Activated CD4-positive, CD25-positive, alpha-beta regulatory T cell treated with anti-CD3 and anti-CD28 coated beads, Interleukin-2, amount 50 U/mL, for 72 hours (primary cell): ENCODE results near the gene ST8SIA5.

Experiments used
- DNase-seq: peaks from one replicate; pipeline ENCODE4 v3.0.0; 2021

ST8SIA5 gene

DNA sequence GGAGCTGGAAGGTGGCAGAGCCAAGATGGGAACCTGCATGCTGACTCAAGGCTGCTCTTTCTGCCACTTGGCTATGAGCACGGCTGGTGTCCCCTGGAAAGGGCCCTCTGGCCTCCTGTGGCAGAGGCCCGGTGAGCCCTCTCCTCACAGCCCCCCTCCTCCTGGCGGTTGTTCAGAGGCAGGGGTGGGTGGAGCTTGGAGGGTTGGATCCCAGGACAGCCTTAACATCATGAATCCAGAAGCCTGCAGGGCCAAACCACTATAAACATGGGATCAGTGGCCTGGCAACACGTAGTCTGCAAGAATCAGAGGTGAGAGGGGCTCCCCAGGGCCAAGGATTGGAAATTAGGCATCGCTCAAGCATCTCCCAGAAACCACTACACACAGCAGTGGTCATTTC is 51.3 kb downstream of the ST8SIA5 start:
- DNase-seq = no peak

DNA sequence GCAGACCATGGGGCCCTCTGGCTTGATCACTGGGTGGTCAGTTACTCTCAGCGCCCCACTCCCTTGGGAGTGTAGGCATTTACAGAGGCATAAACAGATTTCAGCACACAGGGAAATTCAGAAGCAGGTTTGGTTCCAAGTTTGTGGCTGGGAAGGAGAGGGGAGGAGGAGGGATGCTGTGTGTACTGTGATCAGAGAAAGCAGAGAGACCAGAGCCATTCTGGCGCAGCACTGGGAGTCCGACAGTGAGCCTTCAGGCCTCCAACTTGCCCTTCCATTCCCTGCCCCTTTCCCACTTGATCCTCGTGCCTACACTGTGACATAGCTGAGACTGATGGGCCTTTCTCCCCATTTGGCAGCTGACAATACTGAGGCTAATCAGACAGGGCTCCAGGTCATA is 52.0 kb downstream of the ST8SIA5 start:
- no peak for DNase-seq

DNA sequence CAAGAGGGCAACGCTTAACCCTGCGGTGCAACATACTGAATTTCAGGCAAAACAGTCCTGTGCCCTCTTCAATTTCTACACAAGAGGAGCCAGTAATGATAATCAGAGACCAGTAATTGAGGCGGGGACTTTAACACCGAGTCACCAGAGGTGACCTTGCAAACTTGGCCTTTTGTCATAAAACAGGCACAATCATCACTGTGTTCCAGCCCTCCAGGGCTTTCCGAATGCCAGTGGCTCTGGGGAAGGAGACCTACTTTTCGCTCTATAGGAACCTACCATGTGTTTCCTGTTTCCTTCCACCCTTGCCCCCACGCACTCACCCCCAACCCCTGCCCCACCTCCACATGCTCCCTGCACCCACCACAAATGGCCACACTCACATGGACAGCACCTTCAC is 52.7 kb downstream of the ST8SIA5 start:
- DNase-seq = no peak

DNA sequence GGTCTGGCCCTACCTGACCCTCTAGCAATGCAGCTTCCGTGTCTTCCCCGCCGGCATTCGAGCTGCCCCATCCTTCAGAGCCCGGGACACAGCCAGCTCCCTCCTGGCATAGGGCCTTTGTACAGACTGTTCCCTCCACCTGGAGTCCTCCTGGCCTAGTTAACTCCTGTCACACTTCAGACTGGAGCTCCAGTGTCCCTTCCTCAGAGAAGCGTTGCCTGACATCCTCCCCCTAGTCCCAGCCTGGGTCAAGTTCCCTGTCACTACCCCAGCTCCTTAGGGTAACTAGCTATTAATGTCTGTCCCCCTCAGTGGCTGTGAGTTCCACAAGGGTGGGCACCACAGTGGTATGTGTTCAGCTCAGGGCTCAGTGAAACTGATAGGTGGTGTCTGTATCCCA is 54.4 kb downstream of the ST8SIA5 start:
- DNase-seq = no peak

DNA sequence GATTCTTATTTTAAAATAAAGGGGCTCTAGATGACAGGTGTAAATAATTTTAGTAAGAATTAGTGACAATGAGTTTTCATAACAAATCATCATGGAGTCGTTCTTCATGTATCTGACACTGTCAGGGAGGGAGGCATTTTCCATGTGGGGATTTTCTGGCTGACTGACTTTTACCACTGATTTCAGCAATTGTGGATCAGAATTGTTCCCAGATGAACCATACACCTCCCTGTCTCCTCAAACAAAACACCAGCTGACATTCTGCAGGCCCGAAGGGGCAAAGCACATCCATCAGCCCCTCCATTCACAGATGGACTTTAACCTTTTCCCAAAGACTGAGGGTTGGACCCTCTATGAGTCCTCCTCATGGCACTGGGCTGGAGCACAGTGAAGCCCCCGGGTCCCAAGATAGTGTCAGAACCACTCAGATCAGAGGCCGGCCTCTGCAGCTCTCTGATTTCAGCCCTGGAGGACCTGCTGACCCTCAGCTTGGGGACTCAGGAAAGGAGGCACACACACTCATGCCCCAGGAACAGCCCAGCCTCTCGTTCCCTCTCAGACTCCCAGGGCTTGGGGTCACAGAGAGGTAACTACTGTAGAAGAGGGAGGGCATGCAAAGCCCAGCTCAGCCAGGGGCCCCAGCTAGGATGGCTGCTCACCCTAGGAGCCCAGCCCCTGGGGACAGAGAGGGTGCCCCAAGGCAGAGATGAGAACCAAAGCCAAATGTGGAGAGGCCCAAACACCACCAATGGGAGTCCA is 56.6 kb downstream of the ST8SIA5 start:
- no peak for DNase-seq

DNA sequence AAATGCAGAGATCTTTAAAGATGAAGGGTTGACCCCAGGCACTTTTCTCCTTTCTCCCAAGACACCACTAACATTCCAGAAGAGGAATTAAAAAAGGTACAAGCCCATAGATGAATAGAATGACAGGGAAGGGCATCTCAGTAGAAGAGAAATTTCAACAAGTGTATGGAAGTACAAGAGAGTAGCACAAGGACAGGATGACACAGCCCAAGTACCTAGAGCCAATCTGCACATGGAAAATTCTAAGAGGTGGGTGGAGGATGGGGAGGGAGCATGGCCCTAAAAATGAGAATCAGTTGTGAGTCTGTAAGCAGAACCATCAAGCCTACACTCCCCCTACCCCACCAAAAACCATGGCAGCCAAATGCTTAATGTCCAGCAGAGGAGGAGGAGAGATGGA is 60.2 kb downstream of the ST8SIA5 start:
- no peak for DNase-seq

DNA sequence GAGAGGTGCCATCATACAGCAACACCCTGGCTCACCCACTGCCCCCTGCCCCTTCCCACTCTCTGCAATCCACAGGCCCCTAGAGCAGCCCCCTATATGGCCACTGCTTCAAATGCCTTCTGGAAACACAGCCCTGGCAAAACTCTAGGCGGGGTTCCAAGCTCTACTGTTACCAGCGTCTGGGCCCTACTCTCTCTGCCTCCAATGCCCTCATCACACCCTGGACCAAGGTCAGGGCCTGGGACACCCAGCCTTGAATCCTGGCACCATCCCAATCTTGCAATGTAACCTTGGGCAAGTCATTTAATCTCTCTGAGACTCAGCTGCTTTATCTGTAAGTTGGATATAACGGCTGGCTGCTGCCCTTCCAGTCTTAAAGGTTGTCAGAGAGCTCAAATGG is 60.6 kb downstream of the ST8SIA5 start:
- DNase-seq = no peak

DNA sequence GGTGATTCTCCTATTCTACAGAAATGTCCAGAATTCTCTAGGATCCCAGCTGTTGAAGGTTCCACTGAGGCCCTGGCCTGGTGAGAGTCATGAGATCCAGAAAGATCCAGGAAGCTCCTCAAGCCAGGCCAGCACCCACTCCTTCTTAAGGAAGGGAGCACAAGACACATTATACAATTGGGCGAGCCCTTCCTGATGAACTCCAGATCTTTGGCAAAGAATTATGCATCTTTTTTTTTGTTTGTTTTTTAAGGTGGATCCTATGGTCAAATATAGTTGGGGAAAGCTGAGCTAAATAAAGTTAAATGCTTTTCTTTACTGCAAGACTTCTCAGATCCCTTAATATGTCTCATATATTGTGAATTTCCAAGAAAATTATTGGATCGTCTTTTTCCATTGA is 62.9 kb downstream of the ST8SIA5 start:
- no peak for DNase-seq

DNA sequence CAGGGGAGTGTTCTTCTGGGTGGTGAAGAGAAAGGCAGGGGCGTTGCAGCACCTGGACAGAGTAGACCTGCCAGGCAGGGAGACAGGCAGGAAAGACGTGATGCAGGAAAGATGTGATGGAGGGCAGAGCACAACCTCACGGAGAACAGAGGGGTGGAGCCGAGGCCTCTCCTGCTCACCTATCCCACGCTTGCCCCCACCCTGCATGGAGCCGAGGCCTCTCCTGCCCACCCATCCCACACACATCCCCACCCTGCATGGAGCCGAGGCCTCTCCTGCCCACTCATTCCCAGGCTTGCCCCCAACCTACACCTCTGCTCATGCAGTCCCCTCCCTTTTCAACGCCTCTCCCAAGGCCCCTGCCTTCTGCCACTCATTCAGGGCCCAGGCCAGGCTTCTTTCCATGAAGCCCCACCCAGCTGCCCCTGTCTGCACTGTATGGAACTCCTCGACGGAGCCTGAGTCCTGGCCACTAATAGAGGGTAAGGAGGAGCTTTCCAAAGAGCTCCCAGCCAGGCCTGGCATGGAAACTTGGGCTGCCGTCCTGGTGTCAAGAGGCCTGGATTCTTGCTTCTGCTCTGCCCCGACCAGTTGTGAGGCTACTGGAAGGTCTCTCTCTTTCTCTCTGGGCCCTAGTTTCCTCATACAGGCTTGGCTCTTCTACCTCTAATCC is 67.9 kb downstream of the ST8SIA5 start:
- no peak for DNase-seq

DNA sequence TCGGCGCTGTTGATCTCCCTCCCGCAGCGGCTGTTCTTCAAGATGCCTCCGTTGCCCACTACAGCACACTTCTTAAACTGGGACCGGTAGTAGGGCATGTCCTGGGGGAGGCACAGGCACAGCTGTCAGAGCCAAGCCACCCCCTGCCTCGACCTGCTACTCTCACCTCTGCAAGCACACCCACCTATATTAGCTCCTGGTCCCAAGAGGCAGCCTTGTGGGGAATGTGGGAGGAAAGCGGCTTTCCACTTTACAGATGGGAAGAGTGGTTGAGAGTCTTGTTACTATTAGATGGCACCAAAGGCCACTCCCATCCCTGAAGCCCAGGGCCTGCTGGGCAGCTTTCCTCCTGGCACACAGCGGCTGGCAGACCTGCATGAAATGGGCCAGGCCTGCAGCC is 70.7 kb downstream of the ST8SIA5 start:
- no peak for DNase-seq

DNA sequence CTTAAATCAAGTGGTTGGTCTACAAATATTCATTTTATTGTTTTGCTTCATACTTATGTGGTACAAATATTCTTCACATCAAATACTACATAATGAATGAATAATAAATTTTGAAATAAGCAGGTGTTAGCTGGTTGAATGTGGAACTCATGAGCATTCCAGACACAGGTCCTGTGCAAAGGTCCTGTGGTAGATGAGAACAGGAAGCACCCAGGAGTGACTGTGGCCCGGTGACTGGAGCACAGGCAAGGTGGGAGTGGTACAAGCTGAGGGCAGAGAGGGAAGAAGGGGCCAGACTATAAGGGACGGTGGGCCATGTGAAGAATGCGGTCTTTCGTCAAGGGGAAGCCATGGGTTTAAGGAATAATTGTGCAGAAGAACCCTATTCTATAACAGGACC is 73.6 kb downstream of the ST8SIA5 start:
- no peak for DNase-seq

DNA sequence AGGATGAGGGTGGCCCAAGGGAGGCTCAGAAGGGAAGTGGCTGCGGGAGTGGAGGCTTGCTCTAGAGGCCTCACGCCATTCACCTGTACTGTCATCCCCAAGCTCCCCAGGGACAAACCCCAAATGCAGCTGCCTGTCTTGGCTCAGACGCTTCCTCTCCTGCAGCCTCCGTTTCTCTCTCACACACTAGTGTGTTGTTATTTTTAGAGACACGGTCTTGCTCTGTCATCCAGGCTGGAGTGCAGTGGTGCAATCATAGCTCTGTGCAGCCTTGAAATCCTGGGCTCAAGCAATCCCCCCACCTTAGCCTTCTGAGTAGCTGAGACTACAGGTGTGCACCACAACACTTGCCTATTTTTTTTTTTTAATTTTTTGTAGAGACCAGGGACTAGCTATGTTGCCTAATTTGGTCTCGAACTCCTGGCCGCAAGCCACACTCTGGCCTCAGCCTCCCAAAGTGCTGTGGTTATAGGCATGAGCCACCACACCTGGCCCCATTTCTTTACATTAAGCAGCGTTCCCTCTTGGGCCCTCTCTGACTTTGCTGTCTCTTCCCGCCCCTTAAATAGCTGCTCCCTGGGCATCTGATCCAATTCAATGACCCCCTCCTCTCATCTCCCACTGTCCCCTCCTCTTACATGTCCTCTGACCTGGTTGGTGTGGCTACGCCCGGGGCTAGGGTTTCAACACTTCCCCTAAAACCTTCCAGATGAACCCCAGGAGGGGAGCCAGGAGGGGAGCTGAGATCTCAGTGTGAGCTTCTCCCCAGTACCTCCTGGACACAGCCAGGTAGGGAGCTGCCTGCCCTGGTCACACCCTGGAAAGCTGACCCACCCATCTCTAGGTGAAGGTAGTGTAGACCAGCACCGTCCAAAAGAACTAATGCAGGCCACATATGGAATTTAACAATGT is 75.8 kb downstream of the ST8SIA5 start:
- DNase-seq = no peak

DNA sequence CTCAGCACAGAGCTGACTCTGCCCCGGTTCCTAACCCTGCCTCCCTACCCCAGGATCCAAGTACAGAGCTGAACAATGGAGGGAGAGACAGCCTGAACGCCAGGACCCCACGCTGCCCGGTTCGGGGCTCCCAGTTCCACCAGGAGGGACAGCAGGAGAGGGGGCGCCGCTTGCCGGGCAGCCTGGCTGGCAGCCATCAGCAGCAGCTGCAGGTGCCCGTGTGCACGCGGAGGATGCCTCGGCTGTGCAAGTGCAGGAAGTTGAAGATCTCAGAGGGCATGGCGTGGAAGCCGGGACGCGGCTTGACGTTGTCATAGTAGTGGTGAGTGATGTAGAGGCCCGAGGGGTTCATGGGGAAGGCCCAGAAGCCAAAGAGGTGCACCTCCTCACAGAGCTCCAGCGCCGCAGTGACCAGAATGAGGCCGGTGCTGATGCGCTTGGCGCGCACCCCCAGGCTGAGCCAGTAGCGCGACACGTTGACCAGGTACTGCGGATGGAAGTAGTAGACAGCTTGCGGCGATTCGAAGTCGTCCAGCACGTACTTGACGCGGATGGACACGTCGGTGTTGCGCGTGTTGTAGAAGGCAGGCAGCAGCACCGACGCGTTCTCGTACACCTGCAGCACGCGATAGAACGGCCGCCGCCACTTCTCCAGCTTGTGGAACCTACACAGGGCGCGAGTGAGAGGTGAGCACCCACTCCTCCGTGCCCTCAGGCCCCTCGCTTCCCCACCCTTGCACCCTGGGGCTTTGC is 76.8 kb downstream of the ST8SIA5 start:
- DNase-seq = no peak

DNA sequence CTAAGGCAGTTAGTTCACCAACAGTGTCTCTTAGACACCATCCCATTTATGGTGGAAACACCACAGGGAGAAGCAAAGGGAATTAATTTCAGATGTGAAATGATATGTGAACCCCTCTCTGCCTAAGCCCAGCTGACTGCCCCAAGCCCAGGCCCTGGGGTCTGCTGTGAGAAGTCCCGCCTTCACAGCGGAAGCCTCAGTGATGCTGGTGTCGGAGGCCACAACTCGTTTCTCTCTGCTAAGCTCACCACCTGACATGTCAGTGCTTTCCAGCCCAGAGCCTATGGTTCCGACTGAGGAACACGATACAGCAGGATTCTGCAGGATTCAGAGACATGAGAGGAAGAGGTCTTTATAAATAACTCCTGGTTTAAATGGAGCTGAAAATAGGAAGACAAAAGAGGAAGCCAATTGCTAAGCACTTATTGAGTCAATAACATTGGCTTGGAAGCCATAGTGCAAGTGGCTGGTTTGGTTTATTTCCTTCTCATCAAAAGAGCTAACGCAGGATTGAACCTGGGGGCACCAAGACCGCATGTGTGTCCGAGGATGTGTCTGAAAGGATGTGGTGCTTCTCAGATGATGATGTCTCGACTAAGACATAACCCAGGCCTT is 78.0 kb downstream of the ST8SIA5 start:
- no peak for DNase-seq

DNA sequence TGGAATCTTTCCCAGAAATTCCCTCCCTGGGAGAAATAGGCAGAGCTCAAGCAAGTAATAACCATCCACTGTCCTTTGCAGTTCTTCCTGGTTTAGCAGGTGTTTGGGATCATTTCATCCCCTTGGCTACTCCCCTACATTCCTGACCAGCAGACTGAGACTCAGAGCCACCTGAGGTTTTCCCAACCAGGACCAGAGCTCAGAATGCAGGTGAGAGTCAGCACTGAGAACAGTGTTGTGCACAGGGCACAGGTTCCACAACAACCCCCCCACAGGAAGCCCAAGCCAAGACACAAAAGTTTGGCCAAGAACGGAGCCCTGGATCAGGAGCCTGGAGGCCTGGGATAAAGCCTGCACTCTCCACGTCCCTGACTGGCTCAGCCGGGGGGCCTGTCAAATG is 78.8 kb downstream of the ST8SIA5 start:
- DNase-seq = no peak

DNA sequence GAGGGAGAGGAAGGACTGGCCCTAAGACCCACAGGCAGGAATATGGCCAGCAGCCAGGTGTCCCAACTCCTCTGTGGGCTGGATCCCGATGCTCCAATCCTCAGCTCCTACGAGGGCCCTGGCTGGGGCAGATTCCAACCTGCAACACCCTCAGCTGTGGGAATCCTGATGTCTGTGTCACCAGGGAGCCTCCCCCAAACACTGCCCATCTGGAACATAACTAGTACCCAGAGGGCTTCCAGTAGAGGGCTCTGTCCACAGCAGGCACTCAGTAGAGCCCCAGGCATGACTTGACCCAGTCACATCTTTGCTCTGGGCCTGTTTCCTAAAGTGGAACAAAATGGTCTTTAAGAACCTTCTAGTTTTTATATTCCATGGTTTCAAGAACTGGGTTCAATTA is 79.2 kb downstream of the ST8SIA5 start:
- no peak for DNase-seq

DNA sequence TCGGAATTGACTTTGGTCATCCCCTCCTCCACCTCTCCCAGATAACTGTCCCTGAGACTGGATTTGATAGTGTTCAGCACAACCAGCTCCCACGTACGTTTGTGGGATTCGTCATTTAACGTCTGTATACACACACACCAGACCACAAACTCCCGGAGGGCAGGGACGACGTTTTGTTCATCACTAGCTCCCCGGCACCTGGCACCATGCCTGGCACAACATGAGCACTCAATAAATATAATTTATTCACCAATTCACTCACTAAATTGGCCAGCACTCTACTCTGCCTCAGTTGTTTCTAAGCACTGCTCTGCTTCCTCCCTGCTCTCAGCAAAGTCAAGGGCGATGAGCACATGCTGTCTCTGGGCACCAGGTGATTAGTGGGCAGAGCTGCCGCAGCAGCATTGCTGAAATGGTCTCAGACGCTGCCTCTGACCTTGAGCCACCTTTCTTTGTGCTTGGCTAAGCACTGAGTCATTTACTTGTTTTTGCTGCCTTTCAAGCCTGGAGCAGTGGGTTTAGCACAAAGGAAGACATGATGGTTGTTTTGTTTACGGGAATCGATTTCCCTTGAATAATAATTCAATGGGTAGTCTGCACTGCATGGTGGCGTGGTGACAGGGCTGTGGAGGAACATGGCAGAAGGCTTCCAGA is 80.5 kb downstream of the ST8SIA5 start:
- no peak for DNase-seq

DNA sequence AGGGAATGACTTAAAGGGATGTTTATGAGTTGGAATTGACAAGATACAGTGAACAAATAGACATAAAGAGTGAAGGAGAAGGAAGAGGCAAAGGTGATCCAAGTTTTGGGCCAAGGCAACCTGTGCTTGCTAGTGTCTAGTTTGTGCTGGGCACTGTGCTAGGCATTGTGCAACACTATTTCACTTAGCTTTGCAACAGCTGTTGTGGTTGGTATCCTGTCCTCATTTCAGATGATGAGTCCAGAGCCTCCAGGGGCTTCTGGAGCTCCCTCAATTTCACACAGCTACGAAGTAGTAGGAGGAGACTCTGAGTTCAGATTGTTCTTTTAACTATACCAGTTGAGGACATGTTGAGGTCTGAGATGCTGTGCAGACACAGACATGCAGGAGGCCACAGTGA is 81.7 kb downstream of the ST8SIA5 start:
- no peak for DNase-seq

DNA sequence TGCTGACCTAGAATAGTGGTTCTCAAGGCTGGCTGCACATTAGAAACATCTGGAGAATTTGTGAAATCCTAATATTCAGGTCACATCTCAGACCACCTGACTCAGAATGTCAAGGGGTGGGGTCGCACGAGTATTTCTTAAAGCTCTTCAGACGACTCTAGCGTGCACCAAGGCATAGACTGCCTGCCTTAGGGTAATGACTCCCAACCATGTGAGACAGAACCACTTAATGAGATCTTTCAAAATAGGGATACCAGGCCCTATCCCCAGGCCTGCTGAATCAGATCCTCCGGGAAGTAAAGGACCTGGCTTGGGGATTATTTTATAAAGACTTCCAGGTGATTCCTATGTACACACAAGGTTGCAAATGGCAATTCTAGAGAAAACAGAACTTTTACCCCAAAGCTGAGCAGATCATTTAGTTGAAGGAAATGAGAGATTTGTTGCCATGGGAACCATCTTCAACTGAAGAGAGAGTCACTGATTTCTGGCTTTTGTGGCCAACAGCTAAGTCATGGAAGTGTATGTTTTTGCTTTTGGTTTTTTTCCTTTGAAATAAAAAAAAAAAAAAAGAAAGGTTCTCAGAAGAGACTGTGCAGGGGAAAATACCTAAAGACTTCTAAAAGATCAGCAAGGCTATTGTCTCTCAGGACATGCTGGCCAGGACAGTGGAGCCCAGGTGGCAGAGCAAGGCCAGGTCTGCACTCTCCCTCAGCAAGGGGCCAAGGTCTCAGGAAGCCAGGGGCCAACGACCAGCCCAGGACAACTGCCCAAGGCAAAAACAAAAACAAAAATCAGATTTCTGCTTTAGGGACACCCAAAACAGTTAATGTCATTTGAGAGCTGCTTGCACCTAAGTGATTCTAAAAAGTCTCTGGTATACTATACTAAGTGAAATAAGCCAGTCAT is 84.5 kb downstream of the ST8SIA5 start:
- DNase-seq = no peak

DNA sequence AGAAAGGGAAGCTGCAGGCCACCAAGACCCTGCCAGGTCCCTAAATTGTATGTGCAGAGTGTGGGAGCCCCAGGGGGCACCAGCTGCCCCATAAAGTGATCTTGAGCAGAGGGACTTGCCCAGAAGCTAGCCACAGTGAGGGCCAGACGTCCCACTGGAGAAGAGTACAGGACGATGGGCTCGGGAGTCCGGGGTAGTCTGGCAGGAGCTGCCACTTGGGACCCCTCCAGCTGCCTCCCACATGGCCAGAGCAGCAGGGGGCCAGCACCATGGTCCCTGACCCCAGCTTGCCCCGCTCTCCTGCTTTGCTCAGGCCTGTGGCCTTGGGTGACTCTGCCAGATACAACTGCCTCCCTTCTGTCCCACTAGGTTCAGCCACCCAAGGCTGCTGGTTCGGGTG is 88.2 kb downstream of the ST8SIA5 start:
- no peak for DNase-seq

DNA sequence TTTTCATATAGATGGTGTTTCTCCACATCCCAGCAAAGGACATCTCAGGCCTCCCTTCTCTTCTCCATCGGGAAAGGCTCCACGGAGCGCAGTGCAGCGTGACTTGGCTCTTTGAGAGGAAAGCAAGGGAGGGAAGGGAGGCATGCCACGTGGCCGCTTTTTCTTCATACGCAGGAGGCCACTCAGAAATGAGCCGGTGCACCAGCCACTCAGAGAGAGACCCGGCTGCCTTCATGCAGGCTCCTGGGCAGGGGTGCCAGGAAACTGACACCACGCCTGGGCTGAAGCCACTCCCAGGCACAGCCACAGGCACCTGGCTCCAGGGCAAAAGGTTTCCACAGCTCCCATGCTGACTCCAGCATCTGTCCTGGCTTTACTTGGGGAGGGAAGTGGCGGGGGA is 88.7 kb downstream of the ST8SIA5 start:
- DNase-seq = no peak
